Renal cortex interstitium (tissue), 3 donors: ENCODE measurements around the gene KRTAP9-4. TPM values are rescaled to one million over a fixed set of nuclear protein-coding genes. Genes with fewer than 3 reads are reported as not detected.

ENCODE experiments used
- polyA plus RNA-seq, 3 donors: library from polyadenylated mRNA; unstranded; fragments of 120-200 nt; gene quantifications; one replicate each; pipeline ENCODE4 v1.2.1, GENCODE V29; 2013; ENCODE audit not compliant: insufficient read length in 3 of 3

Gene KRTAP9-4
- polyA plus RNA-seq, 3 donors, result not detected

Other genes starting within 250 kb of the KRTAP9-4 start
- not detected for gene KRTAP3-2, start 249.8 kb upstream of the KRTAP9-4 start, polyA plus RNA-seq
- gene KRTAP3-1, start 240.6 kb upstream of the KRTAP9-4 start, polyA plus RNA-seq, result not detected
- gene KRTAP1-5, start 222.5 kb upstream of the KRTAP9-4 start, polyA plus RNA-seq, result not detected
- gene KRTAP1-4, start 219.5 kb upstream of the KRTAP9-4 start, polyA plus RNA-seq, result not detected
- not detected for gene KRTAP1-3, start 214.8 kb upstream of the KRTAP9-4 start, polyA plus RNA-seq
- not detected for gene KRTAP1-1, start 208.2 kb upstream of the KRTAP9-4 start, polyA plus RNA-seq
- gene KRTAP2-1, start 202.4 kb upstream of the KRTAP9-4 start, polyA plus RNA-seq, result not detected
- not detected for gene KRTAP2-2, start 194.5 kb upstream of the KRTAP9-4 start, polyA plus RNA-seq
- gene KRTAP2-3, start 189.6 kb upstream of the KRTAP9-4 start, polyA plus RNA-seq, result not detected
- gene KRTAP2-4, start 183.8 kb upstream of the KRTAP9-4 start, polyA plus RNA-seq, result not detected
- gene KRTAP4-7, start 165.5 kb upstream of the KRTAP9-4 start, polyA plus RNA-seq, result not detected
- not detected for gene KRTAP4-8, start 151.5 kb upstream of the KRTAP9-4 start, polyA plus RNA-seq
- gene KRTAP4-16, start 147.5 kb upstream of the KRTAP9-4 start, polyA plus RNA-seq, result not detected
- not detected for gene KRTAP4-9, start 144.3 kb upstream of the KRTAP9-4 start, polyA plus RNA-seq
- gene KRTAP4-11, start 131.3 kb upstream of the KRTAP9-4 start, polyA plus RNA-seq, result not detected
- not detected for gene KRTAP4-12, start 125.5 kb upstream of the KRTAP9-4 start, polyA plus RNA-seq
- not detected for gene KRTAP4-6, start 109.1 kb upstream of the KRTAP9-4 start, polyA plus RNA-seq
- gene KRTAP4-5, start 99.9 kb upstream of the KRTAP9-4 start, polyA plus RNA-seq, result not detected
- not detected for gene KRTAP4-4, start 88.9 kb upstream of the KRTAP9-4 start, polyA plus RNA-seq
- gene KRTAP4-3, start 81.5 kb upstream of the KRTAP9-4 start, polyA plus RNA-seq, result not detected
- gene KRTAP4-2, start 71.5 kb upstream of the KRTAP9-4 start, polyA plus RNA-seq, result not detected
- gene KRTAP4-1, start 64.8 kb upstream of the KRTAP9-4 start, polyA plus RNA-seq, result not detected
- not detected for gene KRTAP9-1, start 59.8 kb upstream of the KRTAP9-4 start, polyA plus RNA-seq
- gene KRTAP9-2, start 23.0 kb upstream of the KRTAP9-4 start, polyA plus RNA-seq, result not detected
- gene KRTAP9-3, start 17.2 kb upstream of the KRTAP9-4 start, polyA plus RNA-seq, result not detected
- not detected for gene KRTAP9-8, start 11.7 kb upstream of the KRTAP9-4 start, polyA plus RNA-seq
- not detected for gene KRTAP9-9, start 5.7 kb downstream of the KRTAP9-4 start, polyA plus RNA-seq
- under 1 TPM in 1 of 3 donors, not detected in 2; 0.19 TPM for gene KRTAP9-6, start 15.7 kb downstream of the KRTAP9-4 start, polyA plus RNA-seq
- not detected for gene KRTAP9-7, start 26.0 kb downstream of the KRTAP9-4 start, polyA plus RNA-seq
- not detected for gene KRTAP29-1, start 53.2 kb downstream of the KRTAP9-4 start, polyA plus RNA-seq
- gene KRTAP16-1, start 59.6 kb downstream of the KRTAP9-4 start, polyA plus RNA-seq, result not detected
- gene KRTAP17-1, start 66.0 kb downstream of the KRTAP9-4 start, polyA plus RNA-seq, result under 1 TPM in 1 of 3 donors, not detected in 2; 0.17 TPM
- gene KRT33A, start 101.1 kb downstream of the KRTAP9-4 start, polyA plus RNA-seq, result not detected
- gene KRT33B, start 120.1 kb downstream of the KRTAP9-4 start, polyA plus RNA-seq, result not detected
- gene KRT34, start 132.6 kb downstream of the KRTAP9-4 start, polyA plus RNA-seq, result not detected
- gene KRT31, start 147.9 kb downstream of the KRTAP9-4 start, polyA plus RNA-seq, result not detected
- gene KRT37, start 174.9 kb downstream of the KRTAP9-4 start, polyA plus RNA-seq, result not detected
- not detected for gene KRT38, start 191.3 kb downstream of the KRTAP9-4 start, polyA plus RNA-seq
- not detected for gene KRT32, start 217.7 kb downstream of the KRTAP9-4 start, polyA plus RNA-seq
- gene KRT35, start 231.5 kb downstream of the KRTAP9-4 start, polyA plus RNA-seq, result not detected
- gene KRT36, start 240.2 kb downstream of the KRTAP9-4 start, polyA plus RNA-seq, result not detected